Neural cell (in vitro differentiated cells): Measurements from ENCODE around the gene PSPH. TPM values are rescaled to one million over a fixed set of nuclear protein-coding genes. Genes with fewer than 3 reads are reported as not detected.
"Not testable (repeated sequence)": the region's sequence is repeated elsewhere in the genome, so short reads cannot be mapped to it uniquely, and the experiment has no call there.

Experiments
- H2AFZ ChIP-seq: fragments of 200-600, 300-800 bp; sonication (generic), shearing (Covaris generic); 2 replicates; pipeline ENCODE4 v1.6.0; 2014; ENCODE audit warnings: low read depth, mild to moderate bottlenecking, antibody characterized with exemption, low read length, moderate library complexity
- H3F3A ChIP-seq: fragments of 200-600 bp; shearing (Covaris generic); 2 replicates; pipeline ENCODE4 v1.6.1; 2016; ENCODE audit warnings: mild to moderate bottlenecking, moderate library complexity, mixed read lengths, antibody characterized with exemption, low read length; ENCODE audit not compliant: insufficient read depth, poor library complexity, severe bottlenecking
- H3K27ac ChIP-seq: fragments of 200-600, 300-800 bp; sonication (generic), shearing (Covaris generic); 2 replicates; pipeline ENCODE4 v1.5.1; 2014; ENCODE audit warnings: mild to moderate bottlenecking, low read length, moderate library complexity
- H3K27me3 ChIP-seq: fragments of 300-800, 200-600 bp; sonication (generic), shearing (Covaris generic); 2 replicates; pipeline ENCODE4 v1.6.0; 2014; ENCODE audit warnings: mild to moderate bottlenecking, low read depth, low read length, moderate library complexity; ENCODE audit not compliant: insufficient read depth
- H3K36me3 ChIP-seq: fragments of 300-800, 200-600 bp; sonication (generic), shearing (Covaris generic); 2 replicates; pipeline ENCODE4 v1.5.1; 2014; ENCODE audit warnings: mild to moderate bottlenecking, antibody characterized with exemption, low read length, moderate library complexity; ENCODE audit not compliant: insufficient read depth
- H3K4me2 ChIP-seq: fragments of 300-800, 200-600 bp; sonication (generic), shearing (Covaris generic); 2 replicates; pipeline ENCODE4 v1.6.0; 2014; ENCODE audit warnings: mild to moderate bottlenecking, low read length
- H3K4me3 ChIP-seq: fragments of 300-800, 200-600 bp; sonication (generic), shearing (Covaris generic); 2 replicates; pipeline ENCODE4 v1.5.1; 2014; ENCODE audit warnings: mild to moderate bottlenecking, low read length, moderate library complexity
- H3K79me2 ChIP-seq: fragments of 200-600 bp; shearing (Covaris generic); replicated peaks from 2 replicates; pipeline ENCODE4 v1.6.0; 2014; ENCODE audit warnings: mild to moderate bottlenecking, low read length, moderate library complexity; ENCODE audit not compliant: insufficient read depth
- H3K9ac ChIP-seq: fragments of 300-800, 200-600 bp; sonication (generic), shearing (Covaris generic); 2 replicates; pipeline ENCODE4 v1.6.1; 2016; ENCODE audit warnings: mild to moderate bottlenecking, low read length, mixed read lengths
- H3K9me2 ChIP-seq: fragments of 200-600 bp; shearing (Covaris generic); 2 replicates; pipeline ENCODE4 v1.6.1; 2016; ENCODE audit warnings: mild to moderate bottlenecking, low read length, mixed read lengths; ENCODE audit not compliant: insufficient read depth
- H3K9me3 ChIP-seq: fragments of 200-600, 300-800 bp; sonication (generic), shearing (Covaris generic); 2 replicates; pipeline ENCODE4 v1.6.1; 2016; ENCODE audit warnings: mild to moderate bottlenecking, mixed run types, low read length, moderate library complexity, mixed read lengths
- H4K20me1 ChIP-seq: fragments of 200-600 bp; shearing (Covaris generic); 2 replicates; pipeline ENCODE4 v1.6.1; 2016; ENCODE audit warnings: mild to moderate bottlenecking, mixed run types; ENCODE audit not compliant: insufficient read depth
- EP300 ChIP-seq: fragments of 450-650 bp; conservative IDR thresholded peaks from 2 replicates; pipeline ENCODE4 v1.6.1; 2014; ENCODE audit warnings: antibody characterized with exemption, mild to moderate bottlenecking, moderate library complexity; ENCODE audit not compliant: poor library complexity, severe bottlenecking
- EZH2 ChIP-seq: fragments of 200-600, 300-800 bp; shearing (Covaris generic), sonication (generic); IDR thresholded peaks from 2 replicates; pipeline ENCODE4 v1.6.1; 2014; ENCODE audit warnings: antibody characterized with exemption, low read length, borderline replicate concordance, mild to moderate bottlenecking; ENCODE audit not compliant: insufficient read depth, poor library complexity, severe bottlenecking
- MXI1 ChIP-seq: fragments of 450-650 bp; conservative IDR thresholded peaks from 2 replicates; pipeline ENCODE4 v1.6.1; 2014; ENCODE audit warnings: antibody characterized with exemption, mild to moderate bottlenecking; ENCODE audit not compliant: poor library complexity, severe bottlenecking
- POLR2AphosphoS5 ChIP-seq: IDR thresholded peaks from 2 replicates; pipeline ENCODE4 v1.6.1; 2012
- RAD21 ChIP-seq: fragments of 450-650 bp; conservative IDR thresholded peaks from 2 replicates; pipeline ENCODE4 v1.6.1; 2014; ENCODE audit warnings: antibody characterized with exemption, mild to moderate bottlenecking, moderate library complexity
- SMC3 ChIP-seq: fragments of 450-650 bp; conservative IDR thresholded peaks from 2 replicates; pipeline ENCODE4 v1.6.1; 2014; ENCODE audit warnings: antibody characterized with exemption, mild to moderate bottlenecking, moderate library complexity; ENCODE audit not compliant: poor library complexity
- TAF1 ChIP-seq: IDR thresholded peaks from 2 replicates; pipeline ENCODE4 v1.6.1; 2012; ENCODE audit warnings: low read depth
- polyA plus RNA-seq: library from polyadenylated mRNA; depleted of rRNA; stranded (reverse); fragments of >200 nt; gene quantifications from 2 replicates; pipeline ENCODE4 v1.2.3, GENCODE V29; 2014
- TF ChIP-seq, protein P1 (sequence below): IDR thresholded peaks from 2 replicates; pipeline ENCODE4 v1.6.1; 2012; ENCODE audit warnings: borderline replicate concordance
- TF ChIP-seq, protein P2 (sequence below): fragments of 450-650 bp; IDR thresholded peaks from 2 replicates; pipeline ENCODE4 v1.5.1; 2014; ENCODE audit warnings: antibody characterized with exemption, mild to moderate bottlenecking, moderate library complexity; ENCODE audit not compliant: poor library complexity, severe bottlenecking

Gene PSPH
- polyA plus RNA-seq, 1 donor from 2014 or later: 24.0 TPM

DNA sequence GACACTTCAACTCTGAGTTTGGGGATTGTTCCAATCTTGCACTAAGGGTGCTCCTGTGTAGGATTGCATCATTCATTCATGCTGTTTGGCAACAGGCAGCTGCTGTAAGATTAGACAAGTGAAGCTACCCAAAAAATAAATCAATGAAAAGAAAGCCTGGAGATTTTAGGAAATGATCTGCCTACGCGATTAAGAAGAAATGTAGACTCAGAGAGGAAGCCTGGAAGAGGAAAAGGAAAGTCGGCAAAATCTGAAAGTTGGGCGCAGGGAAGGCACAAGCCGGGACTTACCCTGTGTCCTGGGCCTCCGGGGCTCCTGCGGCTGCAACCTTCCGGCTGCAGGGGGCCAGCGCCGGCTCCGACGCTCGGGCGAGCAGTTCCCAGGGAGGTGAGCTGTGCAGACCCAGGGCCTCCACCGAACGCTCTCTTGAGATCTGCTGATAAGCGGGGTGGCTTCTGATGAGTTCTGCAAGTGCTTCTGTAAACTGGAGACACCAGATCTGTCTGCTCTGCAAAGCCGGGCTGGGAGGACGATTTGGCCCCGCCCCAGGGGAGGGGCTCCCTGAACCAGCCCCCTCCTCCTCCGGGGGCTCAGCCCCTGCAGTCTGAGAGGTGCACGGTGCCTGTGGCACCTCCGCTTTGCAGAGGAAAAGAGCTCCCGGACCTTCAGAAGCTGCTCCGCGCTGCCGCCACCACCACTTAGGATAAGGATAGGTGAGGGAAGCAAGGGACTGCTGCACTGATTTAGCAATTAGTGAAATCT lies 17.4 kb downstream of the PSPH start:
- Histone ChIP-seq H3K4me2 (peak overlapping the region; percentile 69), H3K9me2 (no peaks in the 10 kb centered on the region), H3K79me2 (no peaks in the 10 kb centered on the region), H3K9me3 (no peaks in the 10 kb centered on the region), H3K27ac (no peak overlapping the region), H3K9ac (peak overlapping the region; percentile 51), H2AFZ (peak overlapping the region; percentile 51), H4K20me1 (no peaks in the 10 kb centered on the region), H3K36me3 (no peaks in the 10 kb centered on the region), H3K4me3 (peak overlapping the region; percentile 71), H3F3A (no peaks in the 10 kb centered on the region), H3K27me3 (no peaks in the 10 kb centered on the region)
- TF ChIP-seq SMC3 (no peak), TAF1 (no peak), EP300 (no peak), POLR2AphosphoS5 (peak; percentile 15), EZH2 (no peak), MXI1 (peak; percentile 48), RAD21 (no peak)
- TF ChIP-seq, protein P1, sequence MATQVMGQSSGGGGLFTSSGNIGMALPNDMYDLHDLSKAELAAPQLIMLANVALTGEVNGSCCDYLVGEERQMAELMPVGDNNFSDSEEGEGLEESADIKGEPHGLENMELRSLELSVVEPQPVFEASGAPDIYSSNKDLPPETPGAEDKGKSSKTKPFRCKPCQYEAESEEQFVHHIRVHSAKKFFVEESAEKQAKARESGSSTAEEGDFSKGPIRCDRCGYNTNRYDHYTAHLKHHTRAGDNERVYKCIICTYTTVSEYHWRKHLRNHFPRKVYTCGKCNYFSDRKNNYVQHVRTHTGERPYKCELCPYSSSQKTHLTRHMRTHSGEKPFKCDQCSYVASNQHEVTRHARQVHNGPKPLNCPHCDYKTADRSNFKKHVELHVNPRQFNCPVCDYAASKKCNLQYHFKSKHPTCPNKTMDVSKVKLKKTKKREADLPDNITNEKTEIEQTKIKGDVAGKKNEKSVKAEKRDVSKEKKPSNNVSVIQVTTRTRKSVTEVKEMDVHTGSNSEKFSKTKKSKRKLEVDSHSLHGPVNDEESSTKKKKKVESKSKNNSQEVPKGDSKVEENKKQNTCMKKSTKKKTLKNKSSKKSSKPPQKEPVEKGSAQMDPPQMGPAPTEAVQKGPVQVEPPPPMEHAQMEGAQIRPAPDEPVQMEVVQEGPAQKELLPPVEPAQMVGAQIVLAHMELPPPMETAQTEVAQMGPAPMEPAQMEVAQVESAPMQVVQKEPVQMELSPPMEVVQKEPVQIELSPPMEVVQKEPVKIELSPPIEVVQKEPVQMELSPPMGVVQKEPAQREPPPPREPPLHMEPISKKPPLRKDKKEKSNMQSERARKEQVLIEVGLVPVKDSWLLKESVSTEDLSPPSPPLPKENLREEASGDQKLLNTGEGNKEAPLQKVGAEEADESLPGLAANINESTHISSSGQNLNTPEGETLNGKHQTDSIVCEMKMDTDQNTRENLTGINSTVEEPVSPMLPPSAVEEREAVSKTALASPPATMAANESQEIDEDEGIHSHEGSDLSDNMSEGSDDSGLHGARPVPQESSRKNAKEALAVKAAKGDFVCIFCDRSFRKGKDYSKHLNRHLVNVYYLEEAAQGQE: peak; percentile 25
- TF ChIP-seq, protein P2, sequence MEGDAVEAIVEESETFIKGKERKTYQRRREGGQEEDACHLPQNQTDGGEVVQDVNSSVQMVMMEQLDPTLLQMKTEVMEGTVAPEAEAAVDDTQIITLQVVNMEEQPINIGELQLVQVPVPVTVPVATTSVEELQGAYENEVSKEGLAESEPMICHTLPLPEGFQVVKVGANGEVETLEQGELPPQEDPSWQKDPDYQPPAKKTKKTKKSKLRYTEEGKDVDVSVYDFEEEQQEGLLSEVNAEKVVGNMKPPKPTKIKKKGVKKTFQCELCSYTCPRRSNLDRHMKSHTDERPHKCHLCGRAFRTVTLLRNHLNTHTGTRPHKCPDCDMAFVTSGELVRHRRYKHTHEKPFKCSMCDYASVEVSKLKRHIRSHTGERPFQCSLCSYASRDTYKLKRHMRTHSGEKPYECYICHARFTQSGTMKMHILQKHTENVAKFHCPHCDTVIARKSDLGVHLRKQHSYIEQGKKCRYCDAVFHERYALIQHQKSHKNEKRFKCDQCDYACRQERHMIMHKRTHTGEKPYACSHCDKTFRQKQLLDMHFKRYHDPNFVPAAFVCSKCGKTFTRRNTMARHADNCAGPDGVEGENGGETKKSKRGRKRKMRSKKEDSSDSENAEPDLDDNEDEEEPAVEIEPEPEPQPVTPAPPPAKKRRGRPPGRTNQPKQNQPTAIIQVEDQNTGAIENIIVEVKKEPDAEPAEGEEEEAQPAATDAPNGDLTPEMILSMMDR: peak; percentile 47

DNA sequence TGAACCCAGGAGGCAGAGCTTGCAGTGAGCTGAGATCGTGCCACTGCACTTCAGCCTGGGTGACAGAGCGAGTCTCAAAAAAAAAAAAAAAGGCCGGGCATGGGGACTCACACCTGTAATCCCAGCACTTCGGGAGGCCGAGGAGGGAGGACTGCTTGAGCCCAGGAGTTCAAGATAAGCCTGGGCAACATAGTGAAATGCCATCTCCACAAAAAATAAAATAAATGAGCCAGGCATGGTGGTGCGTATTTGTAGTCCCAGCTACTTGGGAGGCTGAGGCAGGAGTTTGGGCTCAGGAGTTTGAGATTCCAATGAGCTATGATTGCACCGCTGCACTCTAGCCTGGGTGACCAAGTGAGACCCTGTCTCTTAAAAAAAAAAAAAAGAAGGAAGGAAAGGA lies 18.7 kb downstream of the PSPH start:
- not testable (repeated sequence) for H3K27ac ChIP-seq

DNA sequence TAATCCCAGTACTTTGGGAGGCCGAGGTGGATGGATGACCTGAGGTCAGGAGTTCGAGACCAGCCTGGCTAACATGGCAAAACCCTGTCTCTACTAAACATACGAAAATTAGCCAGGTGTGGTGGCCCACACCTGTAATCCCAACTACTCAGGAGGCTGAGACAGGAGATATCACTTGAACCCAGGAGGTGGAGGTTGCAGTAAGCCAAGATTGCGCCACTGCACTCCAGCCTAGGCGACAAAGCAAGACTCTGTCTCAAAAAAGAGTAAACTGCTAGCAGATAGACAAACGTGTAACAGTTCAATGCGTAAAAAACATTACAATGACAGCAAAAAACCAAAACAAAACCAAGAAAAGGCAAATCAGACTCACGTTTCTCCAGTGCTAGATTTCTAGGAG lies 19.7 kb downstream of the PSPH start:
- H3K79me2 ChIP-seq, H3K4me3 ChIP-seq, H3K36me3 ChIP-seq, H2AFZ ChIP-seq, H3F3A ChIP-seq, H3K9me2 ChIP-seq, H3K9ac ChIP-seq, H3K27me3 ChIP-seq, H4K20me1 ChIP-seq, H3K4me2 ChIP-seq, H3K9me3 ChIP-seq, H3K27ac ChIP-seq: not testable (repeated sequence)

More for the DNA sequence above, 18.7 kb downstream of the PSPH start:
- H3K27me3 ChIP-seq, H3K9me3 ChIP-seq, H3K4me3 ChIP-seq, H3K9me2 ChIP-seq, H3K9ac ChIP-seq, H3K4me2 ChIP-seq, H3F3A ChIP-seq, H3K36me3 ChIP-seq, H4K20me1 ChIP-seq, H2AFZ ChIP-seq, H3K79me2 ChIP-seq: not testable (repeated sequence)
